ENCODE data around the gene APH1B. TPM values are rescaled to one million over a fixed set of nuclear protein-coding genes. Genes with fewer than 3 reads are reported as not detected.
"Not testable (repeated sequence)": the region's sequence is repeated elsewhere in the genome, so short reads cannot be mapped to it uniquely, and the experiment has no call there.

APH1B gene
- total RNA-seq, 2 donors from 2014 or later: 20.0 to 35.0 TPM

DNA sequence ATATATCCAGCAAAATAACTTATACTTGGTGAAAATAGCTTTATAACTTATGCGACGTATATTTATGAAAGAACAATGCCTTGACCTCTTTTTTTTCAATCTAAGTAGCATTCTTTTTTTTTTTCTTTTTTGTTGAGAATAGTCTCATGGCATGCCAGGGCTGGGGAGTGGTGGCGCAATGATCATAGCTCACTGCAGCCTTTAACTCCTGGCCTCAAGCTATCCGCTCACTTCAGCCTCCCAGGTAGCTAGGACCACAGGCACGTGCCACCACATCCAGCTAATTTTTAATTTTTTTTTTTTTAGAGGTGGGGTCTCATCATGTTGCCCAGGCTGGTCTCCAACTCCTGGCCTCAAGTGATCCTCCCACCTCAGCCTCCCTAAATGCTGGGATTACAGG lies 44.5 kb upstream of the APH1B start:
- DNase-seq (ENCODE audit: low spot score): no peak
- Histone ChIP-seq H3K36me3 (no peaks in the 10 kb centered on the region), H3K9me3 (no peaks in the 10 kb centered on the region), H3K27ac (no peak overlapping the region), H3K4me3 (no peak overlapping the region), H3K27me3 (replicated peaks; ENCODE audit: insufficient read depth) (no peaks in the 10 kb centered on the region), H3K4me1 (replicated peaks) (no peaks in the 10 kb centered on the region)
- TF ChIP-seq CTCF (IDR thresholded peaks at IDR 0.05) (no peak), POLR2AphosphoS5 (IDR thresholded peaks at IDR 0.05) (no peak), POLR2A (IDR thresholded peaks at IDR 0.05) (no peak)
- intact Hi-C loops (cut with DNase I): no loop called here
- WGBS: 94% methylated on average over 5 of the region's 5 CpGs

DNA sequence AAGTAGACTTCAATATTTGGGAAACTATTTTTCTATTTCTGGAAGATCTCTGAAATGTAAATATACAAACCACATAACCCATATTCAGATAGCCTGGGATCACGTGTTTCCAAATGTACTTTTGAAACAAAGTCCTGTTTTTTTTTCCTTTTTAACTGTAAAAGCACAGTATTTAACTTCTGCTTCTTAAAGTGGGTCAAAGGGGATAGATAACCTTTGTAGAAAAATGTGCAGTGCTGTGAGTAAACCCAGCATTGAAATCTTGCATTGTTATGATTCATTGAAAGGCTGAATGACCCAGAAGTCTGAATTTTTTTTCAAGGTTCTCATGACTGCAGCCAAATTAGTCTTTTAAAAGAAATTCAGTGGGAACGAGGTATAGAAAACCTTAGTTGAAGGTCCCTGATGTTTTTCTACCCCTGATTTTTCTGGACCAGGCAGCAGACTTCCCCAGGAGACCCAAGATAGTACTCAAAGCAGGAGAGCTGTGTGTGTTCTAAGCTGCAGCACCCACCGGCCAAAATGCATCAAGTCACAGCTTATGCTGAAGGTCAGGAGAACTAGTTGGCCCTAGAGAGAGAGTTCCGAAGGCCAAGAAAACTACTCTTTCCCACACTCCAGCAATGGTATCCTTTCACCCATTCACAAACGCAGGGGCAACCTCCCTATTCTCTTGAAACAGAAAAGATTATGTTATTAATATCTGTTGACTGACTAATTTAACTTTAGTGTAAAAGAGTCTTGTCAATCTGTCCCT lies 43.6 kb upstream of the APH1B start:
- TF ChIP-seq POLR2A (IDR thresholded peaks at IDR 0.05) (no peak), CTCF (IDR thresholded peaks at IDR 0.05) (no peak), POLR2AphosphoS5 (IDR thresholded peaks at IDR 0.05) (no peak)
- no peaks in the 10 kb centered on the region for H3K27me3 ChIP-seq (replicated peaks; ENCODE audit: insufficient read depth)
- intact Hi-C loops (cut with DNase I): no loop called here
- no peak overlapping the region for H3K4me3 ChIP-seq
- H3K4me1 ChIP-seq (replicated peaks): no peaks in the 10 kb centered on the region
- WGBS: 61% methylated on average over 5 of the region's 5 CpGs
- peak overlapping the region in 1 of 2 donors; percentile 47 for H3K27ac ChIP-seq
- H3K36me3 ChIP-seq: no peaks in the 10 kb centered on the region
- no peaks in the 10 kb centered on the region for H3K9me3 ChIP-seq
- no peak for DNase-seq (ENCODE audit: low spot score)

GRCh38 chr15:63234451-63234870 lies 42.9 kb upstream of the APH1B start:
- peak; percentile 38 for TF ChIP-seq POLR2AphosphoS5 (IDR thresholded peaks at IDR 0.05)
- no peak for TF ChIP-seq POLR2A (IDR thresholded peaks at IDR 0.05)
- Histone ChIP-seq H3K4me1 (replicated peaks) (no peaks in the 10 kb centered on the region), H3K27me3 (replicated peaks; ENCODE audit: insufficient read depth) (no peaks in the 10 kb centered on the region), H3K27ac (peak overlapping the region; percentile 47 to 49), H3K4me3 (no peak overlapping the region), H3K36me3 (no peaks in the 10 kb centered on the region), H3K9me3 (no peaks in the 10 kb centered on the region)
- DNase-seq (ENCODE audit: low spot score): peak; percentile 52
- 58% methylated on average over 5 of the region's 5 CpGs for WGBS
- intact Hi-C loops (cut with DNase I): no loop called here

DNA sequence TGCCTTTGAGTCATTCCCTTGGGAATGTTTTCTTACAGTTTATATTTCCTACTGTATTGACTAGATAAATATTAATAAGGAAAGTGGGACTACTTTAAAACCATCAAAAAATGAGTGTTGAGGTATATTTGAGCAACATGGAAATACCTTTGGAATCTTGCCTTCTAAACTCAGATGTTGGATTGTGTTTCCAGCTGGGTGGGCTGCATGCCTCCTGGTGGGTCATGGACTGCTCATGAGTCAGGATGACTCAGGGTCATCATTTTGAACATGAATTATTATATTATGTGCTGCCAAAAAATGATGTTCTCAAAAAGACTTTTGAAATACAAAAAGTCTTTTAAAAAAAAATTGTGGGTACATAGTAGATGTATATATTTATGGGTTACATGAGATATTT lies 41.1 kb upstream of the APH1B start:
- H3K36me3 ChIP-seq: no peaks in the 10 kb centered on the region
- no peaks in the 10 kb centered on the region for H3K4me1 ChIP-seq (replicated peaks)
- H3K27ac ChIP-seq: no peak overlapping the region
- no peak for TF ChIP-seq CTCF (IDR thresholded peaks at IDR 0.05)
- TF ChIP-seq POLR2AphosphoS5 (IDR thresholded peaks at IDR 0.05): no peak
- TF ChIP-seq POLR2A (IDR thresholded peaks at IDR 0.05): no peak
- no peak overlapping the region for H3K4me3 ChIP-seq
- intact Hi-C loops (cut with DNase I): no loop called here
- no peaks in the 10 kb centered on the region for H3K27me3 ChIP-seq (replicated peaks; ENCODE audit: insufficient read depth)
- no peaks in the 10 kb centered on the region for H3K9me3 ChIP-seq
- DNase-seq (ENCODE audit: low spot score): no peak

DNA sequence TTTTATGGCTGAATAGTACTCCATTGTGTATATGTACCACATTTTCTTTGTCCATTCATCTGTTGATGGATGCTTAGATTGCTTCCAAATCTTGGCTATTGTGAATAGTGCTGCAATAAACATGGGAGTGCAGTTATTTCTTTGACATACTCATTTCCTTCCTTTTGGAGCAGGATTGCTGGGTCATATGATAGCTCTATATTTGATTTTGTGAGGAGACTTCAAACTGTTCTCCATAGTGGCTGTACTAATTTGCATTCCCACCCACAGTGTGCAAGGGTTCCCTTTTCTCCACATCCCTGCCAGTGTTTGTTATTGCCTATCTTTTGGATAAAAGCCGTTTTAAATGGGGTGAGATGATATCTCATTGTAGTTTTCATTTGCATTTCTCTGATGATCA lies 40.3 kb upstream of the APH1B start:
- intact Hi-C loops (cut with DNase I); H3K4me1 ChIP-seq (replicated peaks): not testable (repeated sequence)

GRCh38 chr15:63238171-63238570 lies 39.2 kb upstream of the APH1B start:
- H3K36me3 ChIP-seq: no peaks in the 10 kb centered on the region
- no peaks in the 10 kb centered on the region for H3K4me1 ChIP-seq (replicated peaks)
- TF ChIP-seq CTCF (IDR thresholded peaks at IDR 0.05) (no peak), POLR2A (IDR thresholded peaks at IDR 0.05) (no peak), POLR2AphosphoS5 (IDR thresholded peaks at IDR 0.05) (no peak)
- no peak for DNase-seq (ENCODE audit: low spot score)
- no peak overlapping the region for H3K27ac ChIP-seq
- H3K9me3 ChIP-seq: no peaks in the 10 kb centered on the region
- intact Hi-C loops (cut with DNase I): no loop called here
- no peaks in the 10 kb centered on the region for H3K27me3 ChIP-seq (replicated peaks; ENCODE audit: insufficient read depth)
- H3K4me3 ChIP-seq: no peak overlapping the region

More for the DNA sequence above, 40.3 kb upstream of the APH1B start:
- 50% methylated on average over 1 of the region's 1 CpG for WGBS
- not testable (repeated sequence) for DNase-seq (ENCODE audit: low spot score); H3K4me3 ChIP-seq; H3K9me3 ChIP-seq; H3K27me3 ChIP-seq (replicated peaks; ENCODE audit: insufficient read depth); H3K36me3 ChIP-seq; H3K27ac ChIP-seq

Measured in prostate gland (tissue), 2 donors.